Measurements from ENCODE around the gene RAMP1. TPM values are rescaled to one million over a fixed set of nuclear protein-coding genes. Genes with fewer than 3 reads are reported as not detected.

The RAMP1 gene
- total and polyA plus RNA-seq, 9 of the 15 experiments (the other 6 are each of a cell fraction or from before 2014, with no cell fraction given), result 0.72 to 0.77 TPM; not detected in 7

DNA sequence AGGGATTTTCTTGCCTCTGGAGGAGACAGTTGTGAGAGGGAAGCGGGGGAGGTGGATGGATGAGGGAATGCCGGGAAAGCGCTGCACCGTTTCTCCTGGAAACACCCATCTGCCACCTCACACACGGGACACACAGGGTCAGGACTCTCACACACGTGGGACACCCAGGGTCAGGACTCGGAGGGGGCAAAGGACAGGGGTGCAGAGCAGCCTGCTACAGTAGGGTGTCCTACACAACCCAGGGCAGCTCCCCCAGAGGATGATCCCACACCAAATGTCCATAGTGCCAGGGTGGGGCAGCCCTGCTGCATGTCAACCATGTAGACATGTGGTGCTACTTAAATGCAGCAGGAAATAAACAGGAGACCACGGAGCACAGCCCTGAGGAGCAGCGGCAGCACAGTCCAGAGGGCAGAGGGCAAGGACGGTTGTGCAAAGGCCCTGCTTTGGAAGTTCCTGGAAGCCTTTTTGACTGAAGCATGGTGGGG is 5.1 kb downstream of the RAMP1 start:
- no TSS peak for BruUV-seq (replicated peaks)
- no peaks in the 10 kb centered on the region for H3K9me1 ChIP-seq (ENCODE audit: control insufficient read depth, insufficient read depth, low read length)
- peaks cover 0 to 4% of the 10 kb centered on the region in 2 experiments; a peak in 3 of 5 replicates for H3K4me1 ChIP-seq (replicated peaks in 1 of 2; ENCODE audit: control insufficient read depth in 2 of 2, insufficient read depth in 2 of 2, low read length in 2 of 2)
- no peak overlapping the region for H3K4me3 ChIP-seq
- H3K9ac ChIP-seq (ENCODE audit: insufficient read depth in 1 of 2, low read depth in 2 of 2, low read length in 2 of 2), result no peak overlapping the region
- peaks cover 20 to 55% of the 10 kb centered on the region in 2 experiments for H3K27me3 ChIP-seq (ENCODE audit: control insufficient read depth in 2 of 2, insufficient read depth in 2 of 2, low read length in 2 of 2)
- H3K79me2 ChIP-seq (ENCODE audit: control insufficient read depth, insufficient read depth, low read length), result no peaks in the 10 kb centered on the region
- no peak overlapping the region for H2AFZ ChIP-seq (ENCODE audit: low read depth, low read length)
- DNase-seq (ENCODE audit: extremely low read depth in 1 of 4, low spot score in 3 of 4), result no peak
- no peak for FAIRE-seq
- no peaks in the 10 kb centered on the region for H4K20me1 ChIP-seq (replicated peaks; ENCODE audit: control insufficient read depth, insufficient read depth, low read length)
- 15% methylated on average over 10 of the region's 10 CpGs for WGBS (ENCODE audit: insufficient coverage, low coverage, missing lambda C conversion rate)
- CTCF ChIA-PET (ENCODE audit: low intra/inter-chr PET ratio), result no interaction called here
- no peaks in the 10 kb centered on the region for H3K36me3 ChIP-seq (ENCODE audit: control insufficient read depth, insufficient read depth, low read length)
- H3K9me3 ChIP-seq (replicated peaks; ENCODE audit: control insufficient read depth, insufficient read depth, low read depth, low read length), result no peaks in the 10 kb centered on the region
- intact Hi-C loops (cut with micrococcal nuclease) (no loop called here), in situ Hi-C loops (cut with MboI) (loop anchor here (25.0 kb wide), 1 partner anchor 398 kb away; no protein-coding TSS in a partner anchor)
- TF ChIP-seq, protein P1, sequence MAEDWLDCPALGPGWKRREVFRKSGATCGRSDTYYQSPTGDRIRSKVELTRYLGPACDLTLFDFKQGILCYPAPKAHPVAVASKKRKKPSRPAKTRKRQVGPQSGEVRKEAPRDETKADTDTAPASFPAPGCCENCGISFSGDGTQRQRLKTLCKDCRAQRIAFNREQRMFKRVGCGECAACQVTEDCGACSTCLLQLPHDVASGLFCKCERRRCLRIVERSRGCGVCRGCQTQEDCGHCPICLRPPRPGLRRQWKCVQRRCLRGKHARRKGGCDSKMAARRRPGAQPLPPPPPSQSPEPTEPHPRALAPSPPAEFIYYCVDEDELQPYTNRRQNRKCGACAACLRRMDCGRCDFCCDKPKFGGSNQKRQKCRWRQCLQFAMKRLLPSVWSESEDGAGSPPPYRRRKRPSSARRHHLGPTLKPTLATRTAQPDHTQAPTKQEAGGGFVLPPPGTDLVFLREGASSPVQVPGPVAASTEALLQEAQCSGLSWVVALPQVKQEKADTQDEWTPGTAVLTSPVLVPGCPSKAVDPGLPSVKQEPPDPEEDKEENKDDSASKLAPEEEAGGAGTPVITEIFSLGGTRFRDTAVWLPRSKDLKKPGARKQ (CRISPR knock-in tag; IDR thresholded peaks at IDR 0.05), result no peak
- TF ChIP-seq ZKSCAN8 (CRISPR knock-in tag; IDR thresholded peaks at IDR 0.05) (peak; percentile 78), ZBED1 (IDR thresholded peaks at IDR 0.05) (no peak)
- H3K27ac ChIP-seq (ENCODE audit: extremely low read depth, low read depth, low read length), result no peak overlapping the region
- POLR2A ChIA-PET, result no interaction called here
- ATAC-seq, result no peak
- H3K4me2 ChIP-seq (ENCODE audit: insufficient read depth, low read length), result no peak overlapping the region
